RWPE1 (cell line): Measurements from ENCODE around the gene UGT1A5.
"Not testable (repeated sequence)": the region's sequence is repeated elsewhere in the genome, so short reads cannot be mapped to it uniquely, and the experiment has no call there.

Experiments
- CTCF ChIA-PET: fragments of 350-600 bp; sonication (Branson Sonifier 250); formaldehyde crosslinking; extraction: SDS; loops from one replicate; lab custom pipeline; 2021; lab: Yijun Ruan, JAX
- POLR2A ChIA-PET: fragments of 400-600 bp; formaldehyde crosslinking; extraction: SDS; loops from one replicate; lab custom pipeline; 2020; ENCODE audit warnings: antibody characterized with exemption; ENCODE audit not compliant: low non-redundant PET; lab: Yijun Ruan, JAX
- DNase-seq: peaks from one replicate; pipeline ENCODE4 v3.0.0; 2012; ENCODE audit warnings: low spot score
- H3K27ac ChIP-seq: fragments of 450-650 bp; 2 replicates; pipeline ENCODE4 v1.5.1; 2017
- TF ChIP-seq, protein P1 (sequence below): fragments of 450-650 bp; conservative IDR thresholded peaks from 2 replicates; pipeline ENCODE4 v1.5.1; 2017; ENCODE audit warnings: low read depth, mild to moderate bottlenecking

UGT1A5 gene

DNA sequence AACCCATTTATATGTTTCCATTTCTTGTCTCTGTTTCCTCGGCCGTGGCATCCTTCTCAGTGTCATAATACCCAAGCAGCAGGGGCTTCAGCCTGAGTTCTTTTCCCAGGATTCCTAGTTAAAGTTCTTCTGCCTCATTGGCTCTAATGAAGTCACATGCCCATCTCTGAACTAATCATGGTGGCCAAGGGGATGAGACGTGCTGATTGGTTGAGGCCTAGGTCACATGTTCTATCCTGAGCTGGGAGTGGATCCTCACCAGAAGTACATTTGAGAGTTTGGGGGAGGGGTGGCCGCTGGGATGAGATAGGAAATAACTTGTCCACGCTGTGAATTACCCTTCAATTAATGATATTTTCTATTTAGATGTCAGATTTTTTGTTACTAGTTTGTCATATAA is 3.8 kb upstream of the UGT1A5 start:
- ChIA-PET POLR2A (no interaction called here), CTCF (no interaction called here)
- TF ChIP-seq, protein P1, sequence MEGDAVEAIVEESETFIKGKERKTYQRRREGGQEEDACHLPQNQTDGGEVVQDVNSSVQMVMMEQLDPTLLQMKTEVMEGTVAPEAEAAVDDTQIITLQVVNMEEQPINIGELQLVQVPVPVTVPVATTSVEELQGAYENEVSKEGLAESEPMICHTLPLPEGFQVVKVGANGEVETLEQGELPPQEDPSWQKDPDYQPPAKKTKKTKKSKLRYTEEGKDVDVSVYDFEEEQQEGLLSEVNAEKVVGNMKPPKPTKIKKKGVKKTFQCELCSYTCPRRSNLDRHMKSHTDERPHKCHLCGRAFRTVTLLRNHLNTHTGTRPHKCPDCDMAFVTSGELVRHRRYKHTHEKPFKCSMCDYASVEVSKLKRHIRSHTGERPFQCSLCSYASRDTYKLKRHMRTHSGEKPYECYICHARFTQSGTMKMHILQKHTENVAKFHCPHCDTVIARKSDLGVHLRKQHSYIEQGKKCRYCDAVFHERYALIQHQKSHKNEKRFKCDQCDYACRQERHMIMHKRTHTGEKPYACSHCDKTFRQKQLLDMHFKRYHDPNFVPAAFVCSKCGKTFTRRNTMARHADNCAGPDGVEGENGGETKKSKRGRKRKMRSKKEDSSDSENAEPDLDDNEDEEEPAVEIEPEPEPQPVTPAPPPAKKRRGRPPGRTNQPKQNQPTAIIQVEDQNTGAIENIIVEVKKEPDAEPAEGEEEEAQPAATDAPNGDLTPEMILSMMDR, result no peak
- no peak overlapping the region for H3K27ac ChIP-seq
- no peak for DNase-seq

DNA sequence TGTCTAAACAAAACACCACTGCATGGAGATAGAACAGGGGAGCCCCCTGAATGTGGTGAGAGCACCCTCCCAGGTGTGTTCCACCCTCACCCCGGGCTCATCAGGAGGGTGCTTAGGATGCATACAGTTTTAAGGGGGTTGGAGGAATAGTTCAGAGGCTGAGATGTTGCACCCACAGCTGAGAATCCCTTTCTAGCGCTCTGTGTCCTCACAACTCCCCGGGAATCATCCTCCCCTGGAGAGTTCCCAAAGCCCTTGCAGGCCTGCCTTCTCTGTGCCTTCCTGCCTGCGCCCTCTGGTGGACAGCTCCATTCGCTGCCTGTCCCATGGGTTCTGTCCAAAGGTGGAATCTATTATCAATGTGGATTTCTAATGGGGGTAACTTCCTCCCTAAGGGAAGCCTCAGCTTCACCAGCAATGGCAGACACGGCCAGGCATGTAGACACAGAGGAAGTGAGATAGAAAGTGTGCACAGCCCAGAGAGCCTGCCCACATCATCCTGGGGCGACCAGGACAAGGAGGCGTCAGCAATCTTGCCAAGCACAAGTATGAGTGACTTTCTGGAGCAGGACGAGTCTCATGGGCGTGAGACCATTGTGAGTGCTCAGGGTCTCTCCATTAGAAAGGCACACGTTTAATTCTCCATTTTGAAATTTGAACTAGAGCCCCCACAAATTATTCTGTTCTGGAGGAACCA is 1.2 kb upstream of the UGT1A5 start:
- POLR2A ChIA-PET, result no interaction called here

DNA sequence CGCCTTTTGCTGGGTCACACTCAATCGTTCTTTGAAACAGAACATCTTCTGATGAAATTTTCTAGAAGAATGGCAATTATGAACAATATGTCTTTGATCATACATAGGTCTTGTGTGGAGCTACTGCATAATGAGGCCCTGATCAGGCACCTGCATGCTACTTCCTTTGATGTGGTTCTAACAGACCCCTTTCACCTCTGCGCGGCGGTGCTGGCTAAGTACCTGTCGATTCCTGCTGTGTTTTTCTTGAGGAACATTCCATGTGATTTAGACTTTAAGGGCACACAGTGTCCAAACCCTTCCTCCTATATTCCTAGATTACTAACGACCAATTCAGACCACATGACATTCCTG is 532 bp downstream of the UGT1A5 start:
- ChIA-PET CTCF (interaction anchor here (0.5 kb wide), 1 partner anchor 264 kb away, joined by 3 read pairs; no protein-coding TSS in a partner anchor), POLR2A (no interaction called here)
- no peak overlapping the region for H3K27ac ChIP-seq
- TF ChIP-seq, protein P1, result no peak
- DNase-seq, result no peak

More for the DNA sequence above, 1.2 kb upstream of the UGT1A5 start:
- CTCF ChIA-PET, result interaction anchor here (0.6 to 1.1 kb wide), 11 partner anchors 15 to 1934 kb away, joined by 3 to 4 read pairs (median 3); no protein-coding TSS in a partner anchor
- 0 out of 2 replicates have a peak overlapping the region, but pooled peaks have one; percentile 22 for H3K27ac ChIP-seq
- peak; percentile 73 for DNase-seq
- TF ChIP-seq, protein P1, result peak; percentile 88

- no peak overlapping the region for H3K27ac ChIP-seq
- CTCF ChIA-PET, result no interaction called here
- TF ChIP-seq, protein P1, result no peak
- POLR2A ChIA-PET, result no interaction called here
- no peak for DNase-seq
These were observed 1.4 kb downstream of the UGT1A5 start for GRCh38 chr2:233714121-233714520.

GRCh38 chr2:233718552-233718951 is 5.8 kb downstream of the UGT1A5 start, which contains the start of gene UGT1A4:
TSS of gene UGT1A4 (plus strand) at chr2:233718736. CDS start at chr2:233718821, 85 bp downstream.
- ChIA-PET CTCF (no interaction called here), POLR2A (no interaction called here)
- no peak within 1 kb of the TSS for H3K27ac ChIP-seq
- DNase-seq, result no peak
- TF ChIP-seq, protein P1, result no peak

GRCh38 chr2:233728723-233729301 is 16.1 kb downstream of the UGT1A5 start, which contains the start of gene UGT1A3:
TSS of gene UGT1A3 (plus strand) at chr2:233729042. CDS start at chr2:233729127, 85 bp downstream.
- CTCF ChIA-PET, result no interaction called here
- POLR2A ChIA-PET, result no interaction called here
- TF ChIP-seq, protein P1, result no peak
- no peak for DNase-seq
- H3K27ac ChIP-seq, result no peak within 1 kb of the TSS

DNA sequence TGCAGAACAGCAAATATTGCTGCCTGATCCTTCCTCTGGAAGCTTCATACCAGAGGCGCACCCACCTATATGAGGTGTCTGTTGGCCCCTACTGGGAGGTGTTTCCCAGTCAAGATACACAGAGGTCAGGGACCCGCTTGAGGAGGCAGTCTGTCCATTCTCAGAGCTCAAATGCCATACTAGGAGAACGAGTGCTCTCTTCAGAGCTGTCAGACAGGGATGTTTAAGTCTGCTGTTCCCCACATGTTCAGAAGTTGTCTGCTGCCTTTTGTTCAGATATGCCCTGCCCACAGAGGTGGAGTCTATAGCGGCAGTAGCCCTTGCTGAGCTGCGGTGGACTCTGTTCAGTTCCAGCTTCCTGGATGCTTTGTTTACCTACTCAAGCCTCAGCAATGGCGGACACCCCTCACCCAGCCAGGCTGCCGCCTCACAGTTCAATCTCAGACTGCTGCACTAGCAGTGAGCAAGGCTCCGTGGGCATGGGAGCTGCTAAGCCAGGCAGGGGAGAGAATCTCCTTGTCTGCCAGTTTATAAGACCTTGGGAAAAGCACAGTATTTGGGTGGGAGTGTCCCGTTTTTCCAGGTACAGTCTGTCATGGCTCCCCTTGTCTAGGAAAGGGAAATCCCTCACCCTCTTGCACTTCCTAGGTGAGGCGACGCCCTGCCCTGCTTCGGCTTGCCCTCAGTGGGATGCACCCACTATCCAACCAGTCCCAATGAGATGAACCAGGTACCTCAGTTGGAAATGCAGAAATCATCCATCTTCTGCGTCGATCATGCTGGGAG is 24.4 kb downstream of the UGT1A5 start:
- CTCF ChIA-PET, POLR2A ChIA-PET, H3K27ac ChIP-seq, DNase-seq: not testable (repeated sequence)
